A673 (cell line): ENCODE results near the gene KCND3.

ENCODE experiments used
- CTCF ChIP-seq: fragments of 300-800, 200-600 bp; sonication (generic); conservative IDR thresholded peaks from 2 replicates; pipeline ENCODE4 v1.5.1; 2017; ENCODE audit warnings: low read depth, mild to moderate bottlenecking, antibody characterized with exemption, low read length, moderate library complexity, mixed read lengths
- EZH2 ChIP-seq: fragments of 200-600 bp; sonication (generic); IDR thresholded peaks from 2 replicates; pipeline ENCODE4 v1.6.1; 2017; ENCODE audit warnings: borderline replicate concordance, low read depth, mild to moderate bottlenecking, mixed read lengths, antibody characterized with exemption, low read length; ENCODE audit not compliant: poor library complexity, severe bottlenecking

- TF ChIP-seq CTCF (no peak), EZH2 (no peak)
Measured at GRCh38 chr1:111895017-111895416, 94.5 kb downstream of the KCND3 start.
